Activated T-helper 1 cell treated with anti-CD3 and anti-CD28 coated beads, Interleukin-12 subunit alpha, Interleukin-12 subunit beta, Interleukin-2, Interleukin-4 antibody, amounts not matched to agents 30 ng/mL and 10 ng/mL and 1 ng/mL, durations not matched to agents 14 hours and 24 hours and 36 hours (primary cell): ENCODE measurements around the gene TBC1D22A. TPM values are rescaled to one million over a fixed set of nuclear protein-coding genes. Genes with fewer than 3 reads are reported as not detected.
"Not testable (repeated sequence)": the region's sequence is repeated elsewhere in the genome, so short reads cannot be mapped to it uniquely, and the experiment has no call there.

Experiments used
- DNase-seq: peaks from one replicate; pipeline ENCODE4 v3.0.0; 2021; ENCODE audit warnings: low spot score
- H3K27ac Mint-ChIP-seq: one replicate; pipeline ENCODE4 v1.8.0; 2021; ENCODE audit warnings: mild to moderate bottlenecking, mixed read lengths
- H3K27me3 Mint-ChIP-seq: one replicate; pipeline ENCODE4 v1.8.0; 2022; ENCODE audit warnings: mild to moderate bottlenecking, moderate library complexity, mixed read lengths; ENCODE audit not compliant: insufficient read depth
- H3K36me3 Mint-ChIP-seq: one replicate; pipeline ENCODE4 v1.8.0; 2021; ENCODE audit warnings: low read depth, mixed read lengths
- H3K4me1 Mint-ChIP-seq: one replicate; pipeline ENCODE4 v1.8.0; 2021; ENCODE audit warnings: low read depth, mixed read lengths
- H3K4me3 Mint-ChIP-seq: one replicate; pipeline ENCODE4 v1.8.0; 2021; ENCODE audit warnings: mild to moderate bottlenecking, moderate library complexity, mixed read lengths
- H3K9me3 Mint-ChIP-seq: one replicate; pipeline ENCODE4 v1.8.0; 2021; ENCODE audit warnings: mixed read lengths
- intact Hi-C: fragments of 100-400 bp; cut with micrococcal nuclease; formaldehyde crosslinking; loops from one replicate; pipeline ENCODE4 v1.15.1; 2024
- total RNA-seq: library from RNA; stranded (reverse); gene quantifications from 2 replicates; pipeline ENCODE4 v1.2.3, GENCODE V29; 2022

The TBC1D22A gene
- total RNA-seq, 1 donor from 2014 or later: 42.4 TPM

GRCh38 chr22:47107431-47107830 lies 345.0 kb downstream of the TBC1D22A start:
- no peaks in the 10 kb centered on the region for H3K4me1 Mint-ChIP-seq
- DNase-seq: no peak
- peaks cover 2% of the 10 kb centered on the region for H3K36me3 Mint-ChIP-seq
- H3K27me3 Mint-ChIP-seq: no peaks in the 10 kb centered on the region
- H3K9me3 Mint-ChIP-seq: no peaks in the 10 kb centered on the region
- no peak overlapping the region for H3K27ac Mint-ChIP-seq
- intact Hi-C loops: no loop called here
- no peak overlapping the region for H3K4me3 Mint-ChIP-seq

GRCh38 chr22:47110817-47111443 lies 348.5 kb downstream of the TBC1D22A start:
- H3K36me3 Mint-ChIP-seq: no peaks in the 10 kb centered on the region
- no peak overlapping the region for H3K4me3 Mint-ChIP-seq
- intact Hi-C loops: no loop called here
- H3K27me3 Mint-ChIP-seq: no peaks in the 10 kb centered on the region
- no peaks in the 10 kb centered on the region for H3K9me3 Mint-ChIP-seq
- no peaks in the 10 kb centered on the region for H3K4me1 Mint-ChIP-seq
- no peak for DNase-seq
- H3K27ac Mint-ChIP-seq: no peak overlapping the region

GRCh38 chr22:47111626-47112581 lies 349.5 kb downstream of the TBC1D22A start:
- Mint-ChIP-seq H3K27me3 (no peaks in the 10 kb centered on the region), H3K36me3 (no peaks in the 10 kb centered on the region), H3K4me3 (no peak overlapping the region), H3K9me3 (no peaks in the 10 kb centered on the region), H3K27ac (no peak overlapping the region), H3K4me1 (no peaks in the 10 kb centered on the region)
- intact Hi-C loops: no loop called here
- no peak for DNase-seq

- H3K9me3 Mint-ChIP-seq: no peaks in the 10 kb centered on the region
- no peak overlapping the region for H3K27ac Mint-ChIP-seq
Measured at GRCh38 chr22:47112582-47112965, 350.1 kb downstream of the TBC1D22A start.

GRCh38 chr22:47112994-47113852 lies 350.8 kb downstream of the TBC1D22A start:
- Mint-ChIP-seq H3K27me3 (no peaks in the 10 kb centered on the region), H3K4me1 (no peaks in the 10 kb centered on the region), H3K27ac (no peak overlapping the region), H3K36me3 (no peaks in the 10 kb centered on the region), H3K4me3 (no peak overlapping the region), H3K9me3 (no peaks in the 10 kb centered on the region)
- no peak for DNase-seq
- intact Hi-C loops: no loop called here

More at GRCh38 chr22:47112582-47112965, 350.1 kb downstream of the TBC1D22A start:
- no peak overlapping the region for H3K4me3 Mint-ChIP-seq
- intact Hi-C loops: no loop called here
- no peaks in the 10 kb centered on the region for H3K27me3 Mint-ChIP-seq
- no peak for DNase-seq
- no peaks in the 10 kb centered on the region for H3K36me3 Mint-ChIP-seq
- H3K4me1 Mint-ChIP-seq: no peaks in the 10 kb centered on the region

GRCh38 chr22:47113853-47114415 lies 351.5 kb downstream of the TBC1D22A start:
- H3K4me3 Mint-ChIP-seq: no peak overlapping the region
- no peaks in the 10 kb centered on the region for H3K27me3 Mint-ChIP-seq
- no peak for DNase-seq

GRCh38 chr22:47114813-47115517 lies 352.5 kb downstream of the TBC1D22A start:
- intact Hi-C loops: no loop called here
- no peaks in the 10 kb centered on the region for H3K27me3 Mint-ChIP-seq
- H3K4me3 Mint-ChIP-seq: no peak overlapping the region
- no peaks in the 10 kb centered on the region for H3K36me3 Mint-ChIP-seq
- H3K27ac Mint-ChIP-seq: no peak overlapping the region
- no peaks in the 10 kb centered on the region for H3K9me3 Mint-ChIP-seq
- no peak for DNase-seq
- H3K4me1 Mint-ChIP-seq: no peaks in the 10 kb centered on the region

More at GRCh38 chr22:47113853-47114415, 351.5 kb downstream of the TBC1D22A start:
- Mint-ChIP-seq H3K27ac (no peak overlapping the region), H3K9me3 (no peaks in the 10 kb centered on the region), H3K36me3 (no peaks in the 10 kb centered on the region), H3K4me1 (no peaks in the 10 kb centered on the region)
- intact Hi-C loops: no loop called here

GRCh38 chr22:47115518-47115890 lies 353.1 kb downstream of the TBC1D22A start:
- H3K27me3 Mint-ChIP-seq: no peaks in the 10 kb centered on the region
- no peaks in the 10 kb centered on the region for H3K9me3 Mint-ChIP-seq
- H3K27ac Mint-ChIP-seq: no peak overlapping the region
- H3K36me3 Mint-ChIP-seq: no peaks in the 10 kb centered on the region
- no peak for DNase-seq
- no peak overlapping the region for H3K4me3 Mint-ChIP-seq
- intact Hi-C loops: no loop called here
- no peaks in the 10 kb centered on the region for H3K4me1 Mint-ChIP-seq

- Mint-ChIP-seq H3K27ac (no peak overlapping the region), H3K27me3 (no peaks in the 10 kb centered on the region), H3K4me3 (no peak overlapping the region), H3K4me1 (no peaks in the 10 kb centered on the region), H3K36me3 (no peaks in the 10 kb centered on the region), H3K9me3 (no peaks in the 10 kb centered on the region)
- DNase-seq: no peak
- intact Hi-C loops: no loop called here
Measured at GRCh38 chr22:47115921-47116320, 353.5 kb downstream of the TBC1D22A start.

GRCh38 chr22:47116426-47117341 lies 354.2 kb downstream of the TBC1D22A start:
- H3K4me3 Mint-ChIP-seq: no peak overlapping the region
- H3K27me3 Mint-ChIP-seq: no peaks in the 10 kb centered on the region
- H3K27ac Mint-ChIP-seq: no peak overlapping the region
- H3K9me3 Mint-ChIP-seq: no peaks in the 10 kb centered on the region
- H3K36me3 Mint-ChIP-seq: no peaks in the 10 kb centered on the region
- intact Hi-C loops: no loop called here
- no peaks in the 10 kb centered on the region for H3K4me1 Mint-ChIP-seq
- DNase-seq: no peak

GRCh38 chr22:47117442-47117841 lies 355.0 kb downstream of the TBC1D22A start:
- H3K27ac Mint-ChIP-seq, H3K27me3 Mint-ChIP-seq, H3K9me3 Mint-ChIP-seq, H3K4me1 Mint-ChIP-seq, H3K4me3 Mint-ChIP-seq, H3K36me3 Mint-ChIP-seq, DNase-seq, intact Hi-C loops: not testable (repeated sequence)
